ENCODE data around the gene PTPA.

- TF ChIP-seq CTCF (IDR thresholded peaks at IDR 0.05; ENCODE audit: low read depth, low read length) = no peak
- TF ChIP-seq EZH2phosphoT487 (IDR thresholded peaks at IDR 0.05; ENCODE audit: low read depth) = no peak
These were observed 51.4 kb downstream of the PTPA start for GRCh38 chr9:129162497-129163197.
